OCI-M2 (cell line): ENCODE data around the gene ZIC3.

ENCODE experiments used
- DNase-seq: peaks from one replicate; lab custom pipeline; 2025; ENCODE audit not compliant: unreplicated experiment; lab: John Stamatoyannopoulos, UW

The ZIC3 gene

DNA sequence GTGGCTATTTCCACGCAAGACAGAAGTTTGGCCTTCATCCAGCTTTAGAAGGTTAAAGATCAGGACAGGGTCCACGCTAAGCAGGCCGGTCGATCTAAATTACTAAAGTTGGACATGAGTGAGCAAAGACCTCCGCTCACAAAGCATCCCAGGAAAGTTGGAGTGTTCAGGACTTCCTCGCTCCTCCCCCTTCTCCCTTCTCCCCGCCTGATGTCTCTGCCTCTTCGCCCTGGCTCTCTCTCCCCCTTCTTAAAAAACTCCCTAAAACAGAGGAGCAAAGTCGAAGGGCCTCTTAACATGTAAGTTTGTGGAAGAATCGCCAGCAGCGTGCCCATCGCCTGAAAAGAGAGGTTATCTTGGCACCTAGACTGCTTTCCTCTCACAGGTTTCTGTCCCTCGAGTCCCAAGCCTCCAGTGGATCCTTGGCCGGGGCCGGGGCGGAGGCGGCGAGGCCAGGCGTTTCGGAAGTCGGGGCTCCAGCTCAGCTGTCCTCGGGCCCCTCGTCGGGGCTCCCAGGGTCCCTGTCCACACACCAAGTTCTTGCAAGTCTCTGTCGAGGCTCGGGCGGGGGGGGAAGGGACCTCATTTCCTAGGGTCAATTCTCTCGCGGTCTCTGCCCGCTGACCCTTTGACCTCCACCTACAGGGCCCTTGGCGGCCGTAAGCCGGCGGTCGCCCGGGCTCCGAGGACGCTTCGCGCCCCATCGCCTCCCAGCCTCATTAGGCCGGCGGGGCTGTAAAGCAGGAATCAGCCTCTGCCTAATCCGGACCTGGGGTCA lies 7.6 kb downstream of the ZIC3 start:
- no peak for DNase-seq

DNA sequence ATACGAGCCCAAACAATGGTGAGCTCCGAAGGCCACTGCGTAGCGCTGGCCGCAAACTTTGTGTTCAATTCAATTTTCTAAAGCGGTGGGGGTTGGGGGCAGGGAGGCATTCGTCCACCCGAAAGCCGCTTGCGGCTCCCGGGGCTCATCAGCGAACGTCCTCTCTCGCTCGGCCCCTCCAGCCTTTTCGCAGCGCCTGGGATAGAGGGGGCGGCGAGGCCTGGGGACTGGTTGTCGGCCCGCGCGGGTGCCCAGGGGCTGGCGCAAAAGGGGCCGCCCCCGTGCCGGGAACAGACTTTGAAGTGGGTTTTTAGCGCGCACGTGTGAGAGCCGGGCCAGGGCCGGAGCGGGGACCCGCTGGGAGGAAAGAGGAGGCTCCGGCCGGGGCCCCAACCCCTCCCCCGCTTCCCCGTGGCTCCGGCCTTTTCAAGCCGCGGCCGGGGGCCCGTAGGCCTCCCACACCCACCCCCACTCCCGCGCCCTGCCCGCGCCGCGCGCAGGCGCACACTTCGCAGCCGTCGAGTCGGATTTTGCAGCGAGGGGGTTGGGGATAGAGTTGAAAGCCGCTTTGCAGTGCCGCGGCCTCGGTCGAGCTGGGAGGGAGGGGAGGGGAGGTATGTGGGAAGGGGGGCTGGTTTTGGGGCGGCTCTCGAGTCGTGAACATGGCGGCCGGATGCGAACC lies 8.3 kb downstream of the ZIC3 start:
- DNase-seq = no peak

DNA sequence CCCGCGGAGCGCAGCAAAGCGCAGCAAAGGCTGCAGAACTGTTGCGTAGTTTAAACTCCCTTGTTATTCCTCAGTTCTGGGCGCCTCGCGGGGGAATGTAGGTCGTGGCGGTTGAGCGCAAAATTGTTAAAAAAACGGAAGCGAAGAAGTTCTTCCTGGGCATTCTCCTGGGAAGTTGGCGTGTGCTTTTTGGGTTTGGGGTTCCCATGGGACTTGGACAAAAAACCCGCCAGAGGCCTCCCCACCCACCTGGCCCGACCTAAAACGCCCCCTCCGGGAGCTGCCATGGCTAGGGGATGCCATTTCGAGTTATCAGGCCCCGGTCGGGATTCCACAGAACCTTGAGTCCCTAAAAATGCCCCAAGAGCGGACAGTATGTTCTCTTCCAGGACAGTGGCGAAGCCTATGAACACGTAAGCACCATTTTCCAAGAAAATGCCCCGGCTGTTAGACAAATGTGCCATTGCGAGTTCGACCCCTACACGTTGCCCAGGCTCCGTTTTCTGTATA lies 8.9 kb downstream of the ZIC3 start:
- no peak for DNase-seq

DNA sequence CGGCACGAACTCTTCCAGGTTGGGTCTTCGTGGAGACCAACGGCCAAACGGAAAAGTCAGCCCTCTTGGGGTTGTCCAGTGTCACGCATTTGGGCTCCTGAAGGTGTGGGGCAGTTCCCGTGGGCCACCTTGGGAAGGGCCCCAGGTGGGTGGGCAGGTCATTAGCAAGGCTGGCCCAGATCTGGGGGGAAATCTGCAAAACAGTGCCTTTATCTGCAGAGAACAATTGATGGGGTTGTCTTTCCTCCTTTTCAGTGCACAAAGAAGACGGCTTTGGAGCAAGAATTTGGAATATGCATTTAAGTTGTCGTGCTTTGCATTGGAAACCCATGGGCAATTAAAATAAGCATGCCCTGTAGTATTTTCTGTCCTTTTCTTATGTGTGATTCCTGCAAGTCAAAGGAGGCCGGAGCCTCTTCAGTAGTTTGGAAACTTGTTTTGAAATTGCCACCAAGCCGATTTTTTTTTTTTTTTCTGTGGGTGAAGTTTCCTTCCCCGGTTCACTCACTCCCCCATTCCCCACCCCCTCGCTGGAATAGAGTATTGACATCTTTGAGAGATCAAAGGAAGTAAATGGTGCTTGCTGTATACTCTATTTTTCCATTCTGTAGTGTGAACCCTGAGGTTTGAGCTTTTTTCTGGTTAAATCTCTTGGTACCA lies 9.8 kb downstream of the ZIC3 start:
- DNase-seq = no peak

DNA sequence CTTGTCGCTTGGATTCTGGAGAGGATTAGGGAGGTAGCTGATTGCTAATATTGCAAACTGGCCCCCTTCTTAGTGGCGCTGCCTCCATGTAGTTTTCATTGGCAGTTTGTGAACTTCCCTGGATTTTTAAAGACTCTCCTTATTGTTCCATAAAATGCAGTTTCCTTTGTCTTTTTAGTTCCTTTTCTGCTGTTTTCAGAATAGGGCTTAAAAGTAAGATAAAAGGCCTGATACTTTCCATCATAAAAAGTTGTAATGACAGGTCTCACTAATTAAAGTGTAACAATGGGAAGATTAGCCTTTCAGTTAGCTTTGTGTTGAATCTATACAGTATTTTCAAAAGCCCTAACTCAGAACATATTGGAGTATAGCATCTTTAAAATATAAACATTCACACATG lies 21.2 kb downstream of the ZIC3 start:
- no peak for DNase-seq

DNA sequence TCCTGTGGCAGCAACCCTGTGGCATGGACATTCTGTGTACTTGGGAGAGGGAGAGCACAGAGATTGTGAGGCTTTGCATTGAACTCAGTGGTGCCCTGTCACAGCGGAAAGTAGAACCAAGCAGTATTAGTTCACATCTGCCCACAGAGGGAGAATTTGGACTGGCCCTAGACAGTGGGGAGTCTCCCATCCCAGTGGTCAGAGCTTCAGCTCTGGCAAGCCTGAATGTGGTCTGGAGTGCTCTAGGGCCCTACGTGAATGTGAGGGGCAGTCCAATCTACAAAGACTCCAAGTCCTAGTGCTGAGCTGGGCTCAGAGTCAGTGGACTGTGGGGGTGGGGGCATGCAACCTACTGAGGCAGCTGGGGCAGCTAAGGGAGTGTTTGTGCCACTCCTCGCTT lies 34.8 kb downstream of the ZIC3 start:
- no peak for DNase-seq
